GM18499 (cell line): ENCODE measurements around the gene LPP.

Experiments used
- ATAC-seq: cut with Tn5 transposase; IDR thresholded peaks from one replicate; pipeline ENCODE4 v1.9.1; 2021; ENCODE audit warnings: moderate number of reproducible peaks; ENCODE audit not compliant: insufficient read depth, unreplicated experiment

Gene LPP

DNA sequence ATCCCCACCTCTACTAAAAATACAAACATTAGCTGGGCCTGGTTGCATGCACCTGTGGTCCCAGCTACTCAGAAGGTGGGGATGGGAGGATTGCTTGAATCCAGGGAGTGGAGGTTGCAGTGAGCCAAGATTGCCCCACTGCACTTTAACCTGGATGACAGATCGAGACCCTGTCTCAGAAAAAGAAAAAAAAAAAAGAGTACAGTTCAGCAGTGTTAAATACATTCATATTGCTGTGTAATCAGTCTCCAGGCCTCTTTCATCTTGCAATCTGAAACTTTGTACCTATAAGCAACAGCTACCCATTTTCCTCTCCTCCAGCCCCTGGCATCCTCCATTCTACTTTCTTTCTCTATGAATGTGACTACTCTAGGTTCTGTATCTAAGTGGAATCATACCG is 61.2 kb downstream of the LPP start:
- no peak for ATAC-seq

DNA sequence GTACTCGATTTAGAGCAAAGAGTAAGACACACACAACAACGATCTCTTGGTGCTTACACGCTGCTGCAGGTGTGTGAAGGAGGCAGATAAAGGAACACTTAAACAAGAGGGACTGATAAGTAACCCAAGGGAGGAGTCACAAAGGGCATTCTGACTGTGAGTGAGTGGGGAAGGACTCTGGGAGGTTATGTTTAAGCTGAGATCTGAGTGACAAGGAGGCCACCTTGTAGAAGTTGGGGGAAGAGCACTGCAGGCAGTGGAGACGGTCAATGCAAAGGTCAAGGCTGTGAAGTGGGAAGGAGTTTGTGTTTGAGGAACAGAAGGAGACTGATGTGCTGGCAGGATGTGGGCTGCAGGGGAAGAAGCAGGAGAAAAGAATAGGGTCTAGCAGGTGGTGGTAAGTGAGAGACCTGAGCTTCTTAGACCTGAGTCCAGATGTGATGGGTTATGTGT is 63.1 kb downstream of the LPP start:
- no peak for ATAC-seq

DNA sequence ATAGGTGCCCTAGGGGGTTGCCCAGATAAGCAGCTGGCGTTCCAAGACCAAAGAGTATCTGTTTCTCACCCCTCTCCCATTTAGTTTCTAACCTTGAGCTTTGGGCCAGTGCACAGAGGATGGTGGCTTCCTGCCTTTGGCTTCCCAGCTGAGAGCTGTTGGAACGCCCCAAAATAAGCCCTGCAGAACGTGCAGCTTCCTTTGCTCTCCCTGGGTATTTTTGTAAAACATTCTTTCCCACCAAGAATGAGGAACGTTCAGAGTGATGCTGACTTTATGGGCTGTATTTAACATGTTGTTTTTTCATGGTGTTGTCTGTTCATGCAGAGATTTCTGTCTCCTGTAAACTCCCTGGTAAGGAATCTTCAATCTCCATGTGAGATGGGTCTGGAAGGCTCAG is 63.8 kb downstream of the LPP start:
- ATAC-seq, result no peak

DNA sequence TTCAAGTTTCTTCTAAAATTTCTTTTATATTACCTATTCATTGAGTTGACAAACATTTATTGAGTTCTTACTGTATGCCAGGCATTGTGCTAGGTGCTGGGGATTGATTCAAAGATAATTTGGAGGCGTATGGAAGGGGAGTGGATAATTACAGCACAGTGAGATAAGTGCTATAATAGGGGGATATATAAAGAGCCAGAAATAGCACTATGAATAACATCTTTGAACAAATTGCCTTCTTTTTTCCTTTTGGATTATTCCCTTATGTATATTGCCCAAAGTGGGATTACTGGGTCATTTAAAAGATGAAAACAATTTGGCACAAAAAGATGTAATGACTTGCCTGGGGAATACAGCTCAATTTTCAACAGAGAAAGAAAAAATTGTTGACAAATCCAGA is 64.6 kb downstream of the LPP start:
- ATAC-seq, result no peak

DNA sequence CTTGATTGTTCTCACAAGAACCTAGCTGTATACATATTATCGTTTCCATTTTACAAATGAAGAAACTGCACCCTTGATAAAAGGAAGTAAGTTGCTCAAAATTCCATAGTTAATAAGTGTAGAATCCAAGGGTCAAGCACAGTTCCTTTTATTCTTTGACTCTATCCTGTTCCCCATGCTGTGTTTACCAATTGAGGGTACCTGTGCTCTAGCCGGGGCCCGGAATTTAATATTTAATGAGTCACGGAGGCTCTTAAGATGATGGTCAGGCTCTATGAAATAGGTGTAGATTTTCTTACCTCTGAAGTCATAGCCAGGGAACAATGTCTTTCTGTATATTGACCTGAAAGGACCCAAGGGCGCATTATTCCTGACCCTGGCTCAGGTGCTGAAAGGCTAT is 65.2 kb downstream of the LPP start:
- no peak for ATAC-seq

DNA sequence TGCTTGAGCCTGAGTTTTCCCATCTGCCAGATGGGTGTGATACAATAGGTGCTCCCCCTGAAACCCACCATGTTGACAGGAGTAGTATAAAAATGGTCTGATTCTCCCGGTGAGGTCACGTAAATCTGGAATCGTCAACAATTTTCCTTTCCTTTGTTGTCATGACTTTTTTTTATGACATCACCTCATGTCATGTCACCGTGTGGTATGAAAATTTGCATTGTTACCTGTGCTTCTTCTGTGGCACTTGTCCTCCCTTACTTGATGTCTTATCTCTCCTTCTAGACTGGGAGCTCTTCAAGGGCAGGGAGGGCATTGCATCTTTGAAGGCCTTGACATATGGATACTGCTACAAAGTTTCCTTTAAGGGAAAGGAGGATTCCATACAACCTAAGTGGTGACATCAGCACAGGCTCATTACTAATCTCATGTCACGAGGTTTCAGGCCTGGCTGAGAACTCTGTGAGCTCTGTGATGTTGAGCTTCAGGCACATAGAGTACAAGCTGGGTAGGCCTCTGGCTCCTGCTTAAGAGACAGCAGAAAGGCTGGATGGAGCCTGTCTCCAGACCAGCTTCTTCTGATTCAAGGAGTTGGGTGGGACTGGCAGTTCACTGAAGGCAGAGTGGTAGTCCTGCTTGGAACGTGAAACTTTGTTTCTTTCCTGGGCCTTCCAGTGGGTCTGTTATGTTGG is 66.3 kb downstream of the LPP start:
- no peak for ATAC-seq

DNA sequence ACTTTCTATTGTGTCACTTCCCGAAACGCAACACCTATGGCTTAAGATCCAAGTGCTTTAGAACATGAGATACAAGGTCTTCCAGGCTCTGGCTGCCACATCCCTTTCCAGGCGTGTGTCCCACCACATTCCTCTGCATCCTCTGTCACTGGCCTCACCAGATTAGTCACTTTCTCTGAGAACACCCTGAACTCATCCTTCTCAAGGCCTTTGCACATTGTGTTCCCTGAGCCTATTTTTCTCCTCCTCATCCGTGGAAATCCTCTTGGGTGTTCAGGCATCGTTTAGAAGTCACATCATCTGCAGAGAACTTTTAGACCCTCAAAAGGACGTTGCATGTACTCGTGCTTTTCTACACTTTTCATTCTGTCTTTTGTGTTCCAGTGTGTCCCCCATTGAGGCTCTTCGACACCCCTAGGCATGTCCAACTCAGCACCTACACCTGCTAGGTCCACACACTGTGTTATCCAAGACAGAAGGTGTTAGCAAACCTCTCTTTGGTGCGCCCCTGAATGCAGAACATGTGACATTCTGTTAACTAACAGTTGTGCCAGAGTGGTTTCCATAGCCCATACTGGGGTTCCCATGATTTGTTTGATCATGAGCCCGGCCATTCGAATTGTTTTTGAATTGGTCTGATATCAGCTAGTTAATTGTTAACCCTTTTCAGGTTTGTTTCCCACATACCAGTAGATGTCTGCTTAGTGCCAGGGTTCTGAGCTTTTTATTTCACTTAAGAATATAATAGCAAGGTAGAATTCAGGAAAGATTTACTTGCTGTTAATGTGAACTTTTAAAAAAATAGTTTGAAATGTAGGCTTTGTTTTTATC is 67.2 kb downstream of the LPP start:
- ATAC-seq, result no peak

DNA sequence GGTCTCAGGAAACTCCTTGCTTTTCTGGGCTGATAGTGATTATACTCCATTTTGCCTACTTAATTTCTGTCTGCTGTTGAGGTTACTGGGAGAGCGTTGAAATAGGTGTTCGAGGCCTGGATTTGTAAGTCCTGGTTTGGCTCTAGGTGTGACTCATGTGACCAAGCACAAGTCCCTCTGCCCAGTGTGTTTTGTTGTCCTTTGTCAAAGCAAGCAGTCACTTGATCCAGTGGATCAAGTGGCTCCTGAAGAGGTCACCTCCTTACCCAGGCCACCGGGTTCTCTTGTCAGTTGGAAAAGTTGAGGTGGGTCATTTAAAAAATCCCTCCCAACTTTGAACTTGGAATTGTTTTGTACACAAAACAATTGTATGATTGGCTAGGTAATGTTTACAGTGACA is 70.0 kb downstream of the LPP start:
- no peak for ATAC-seq

DNA sequence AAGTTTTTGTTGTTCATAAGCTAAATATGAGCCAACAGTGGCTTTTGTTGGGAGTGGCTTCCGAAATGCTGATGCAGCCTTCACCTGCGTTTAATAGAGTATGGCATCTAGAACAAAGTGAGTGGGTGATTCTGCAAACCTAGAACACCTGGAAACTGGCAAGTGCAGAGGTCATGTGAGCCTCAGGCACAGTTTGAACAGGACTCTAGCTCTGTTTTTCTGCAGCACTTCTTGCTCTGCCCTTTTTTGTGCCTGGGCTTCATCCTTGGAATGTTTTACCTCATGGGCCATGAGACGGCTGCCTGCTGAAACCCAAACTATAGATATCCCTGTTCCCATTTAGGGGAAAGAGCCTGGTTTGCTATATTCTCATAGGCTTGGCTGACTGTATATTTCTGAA is 73.5 kb downstream of the LPP start:
- ATAC-seq, result no peak

DNA sequence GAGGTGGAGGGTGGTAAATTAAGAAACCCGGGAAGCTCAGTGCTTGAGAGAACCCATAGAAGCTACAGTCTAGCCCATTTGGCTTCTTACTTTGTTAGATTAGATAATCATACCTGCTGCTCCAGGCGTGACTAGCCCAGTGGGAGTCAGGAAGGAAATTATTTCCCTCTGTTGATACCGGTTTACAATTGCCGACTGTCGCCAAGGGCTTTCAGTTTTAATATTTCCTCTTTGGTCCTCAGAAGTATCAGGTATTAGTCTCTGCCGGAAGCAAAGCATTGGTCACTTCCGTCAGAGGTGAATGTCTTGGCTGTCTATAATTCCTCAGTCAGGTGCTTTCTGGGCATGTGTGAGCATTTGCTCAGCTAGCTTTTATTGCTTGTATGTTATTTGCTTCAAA is 75.2 kb downstream of the LPP start:
- ATAC-seq, result no peak

DNA sequence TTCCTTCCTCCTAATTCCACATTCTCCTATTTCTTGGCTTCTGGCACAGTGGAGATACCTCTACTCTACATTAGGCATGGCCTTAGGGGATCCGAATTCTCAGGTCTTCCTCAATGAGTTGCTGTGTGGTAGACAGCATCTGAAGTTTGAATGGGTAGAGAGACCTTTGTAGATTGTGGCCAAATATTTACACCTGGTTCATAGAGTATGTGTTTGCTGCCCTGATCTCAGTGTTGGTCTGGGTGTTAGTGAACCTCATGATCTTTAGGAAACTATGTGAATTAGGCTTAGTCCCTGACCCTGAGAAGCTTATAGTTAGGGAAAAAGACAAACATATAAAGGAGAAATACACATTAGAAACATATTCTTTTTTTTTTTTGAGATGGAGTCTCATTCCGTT is 75.8 kb downstream of the LPP start:
- no peak for ATAC-seq

DNA sequence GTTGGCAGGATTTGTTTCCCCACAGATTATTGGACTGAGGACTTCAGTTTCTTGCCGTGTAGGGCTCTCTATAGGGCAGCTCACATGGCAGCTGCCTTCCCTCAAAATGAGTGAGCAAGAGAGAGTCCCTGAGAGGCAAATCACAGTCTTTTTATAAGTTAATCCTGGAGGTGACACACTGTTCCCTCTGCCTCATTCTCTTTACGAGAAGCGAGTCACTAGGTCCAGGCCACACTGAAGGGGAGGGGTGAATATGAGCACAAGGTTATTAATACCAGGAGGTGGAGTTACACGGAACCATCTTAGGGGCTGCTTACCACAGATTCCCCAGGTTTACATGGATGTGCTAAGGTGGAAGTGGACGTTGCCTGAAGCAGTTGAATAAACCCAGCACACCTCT is 77.0 kb downstream of the LPP start:
- ATAC-seq, result no peak

DNA sequence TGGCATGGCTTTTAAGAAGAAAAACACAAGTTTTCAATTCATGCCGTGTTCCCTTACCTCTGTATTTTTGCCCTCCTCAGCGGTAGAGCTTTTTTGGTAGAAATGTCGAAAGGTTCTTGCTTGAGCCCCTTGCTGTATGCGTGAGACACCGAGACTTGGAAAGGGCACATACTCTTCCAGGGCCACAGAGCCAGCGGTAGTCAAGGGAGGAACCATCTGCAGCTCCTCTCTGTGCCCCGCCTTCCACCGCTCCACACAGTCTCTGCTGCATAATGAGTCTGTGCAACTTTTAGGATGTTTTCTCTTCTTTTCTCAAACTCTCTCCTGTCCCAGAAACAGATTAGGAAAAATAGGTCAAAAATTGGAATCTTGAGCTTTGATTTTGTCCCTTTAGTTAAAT is 77.5 kb downstream of the LPP start:
- ATAC-seq, result no peak

DNA sequence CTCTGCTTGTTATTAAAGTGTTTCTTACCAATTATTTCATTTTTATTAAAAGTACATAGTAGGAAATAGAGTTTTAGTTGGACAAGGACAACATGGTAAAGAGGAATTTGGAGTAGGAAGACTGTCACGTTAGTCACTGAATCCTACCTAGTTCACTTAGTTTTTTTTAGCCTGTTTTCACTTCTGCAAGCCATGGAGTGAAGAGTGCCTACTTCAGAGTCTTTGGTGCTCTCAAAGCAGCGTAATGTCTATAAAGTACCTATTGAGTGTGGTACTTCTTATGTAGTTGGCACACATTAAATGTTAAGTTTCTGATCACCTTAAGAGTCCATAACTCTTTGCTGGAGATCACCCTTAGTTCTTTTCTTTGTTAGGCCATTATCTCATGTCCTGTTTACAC is 78.7 kb downstream of the LPP start:
- ATAC-seq, result no peak

DNA sequence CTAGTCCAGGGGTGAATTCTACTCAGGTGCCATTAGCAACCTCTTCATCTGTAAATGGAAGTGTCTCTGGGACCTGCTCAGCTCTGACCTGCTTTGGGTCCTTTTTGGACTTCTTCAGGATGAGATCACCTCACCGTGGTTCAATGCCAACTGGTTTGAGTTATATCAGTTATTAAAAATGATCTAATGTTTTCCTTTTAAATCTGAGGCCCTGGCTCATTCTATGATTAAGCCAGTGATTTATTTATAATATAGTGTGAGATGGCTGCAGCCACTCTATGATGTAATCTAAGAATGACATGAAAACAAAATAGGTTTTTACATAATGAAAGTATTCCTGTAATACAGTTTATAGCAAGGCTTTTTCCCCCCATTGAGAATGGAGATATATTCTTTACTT is 79.4 kb downstream of the LPP start:
- ATAC-seq, result no peak

DNA sequence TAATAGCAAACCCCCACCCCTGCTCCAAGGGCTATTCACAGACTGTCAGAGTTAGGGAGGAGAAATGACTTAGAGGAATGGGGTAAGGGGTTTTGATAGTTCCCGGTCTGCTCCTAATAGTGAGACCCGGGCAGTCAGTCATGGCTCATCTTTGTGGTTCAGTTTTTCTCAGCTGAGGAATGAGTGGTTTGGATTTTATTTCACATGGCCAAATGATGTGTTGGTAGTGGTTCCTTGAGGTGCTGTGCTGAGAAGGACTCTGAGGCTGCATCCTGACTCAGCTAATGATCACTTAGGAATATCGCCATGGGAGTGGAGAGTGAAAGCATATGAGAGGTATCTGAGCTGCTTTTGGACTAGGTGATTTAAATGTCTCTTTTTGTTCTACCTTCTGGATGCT is 80.2 kb downstream of the LPP start:
- ATAC-seq, result no peak

DNA sequence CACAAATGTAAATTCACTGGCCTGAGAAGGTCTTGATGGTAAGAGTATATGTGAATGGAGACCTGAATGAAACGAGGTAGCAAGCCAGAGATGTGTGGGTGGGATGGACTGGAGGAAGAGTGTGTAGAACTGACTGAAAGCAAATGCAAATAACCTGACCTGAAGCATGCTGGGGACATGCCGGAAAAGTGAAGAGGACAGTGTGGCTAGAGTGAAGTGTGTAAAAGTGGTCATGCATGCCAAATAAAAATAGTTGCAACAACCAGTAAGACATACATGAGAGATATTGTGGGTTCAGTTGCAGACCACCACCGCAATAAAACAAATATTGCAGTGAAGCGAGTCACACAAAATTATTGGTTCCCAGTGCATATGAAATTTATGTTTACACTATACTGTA is 82.3 kb downstream of the LPP start:
- no peak for ATAC-seq

DNA sequence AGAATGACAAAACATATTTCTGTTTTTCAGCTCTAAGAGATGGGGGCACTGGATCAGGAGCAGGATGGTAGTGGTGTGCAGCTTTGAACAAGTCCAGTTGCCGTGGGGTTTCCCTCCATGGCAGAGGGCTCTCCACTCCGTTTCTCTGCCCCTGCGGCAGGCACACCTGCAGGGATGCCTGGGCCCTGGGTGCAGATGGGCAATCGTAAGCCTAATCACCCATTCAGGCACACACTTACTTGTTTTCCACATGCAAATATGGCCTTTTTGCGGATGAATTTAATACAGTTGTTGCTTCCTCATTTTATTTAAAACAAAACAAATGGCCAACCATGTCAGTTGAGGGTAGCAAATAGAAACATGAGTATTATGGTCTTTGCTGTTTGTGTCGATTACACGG is 85.1 kb downstream of the LPP start:
- ATAC-seq, result no peak

DNA sequence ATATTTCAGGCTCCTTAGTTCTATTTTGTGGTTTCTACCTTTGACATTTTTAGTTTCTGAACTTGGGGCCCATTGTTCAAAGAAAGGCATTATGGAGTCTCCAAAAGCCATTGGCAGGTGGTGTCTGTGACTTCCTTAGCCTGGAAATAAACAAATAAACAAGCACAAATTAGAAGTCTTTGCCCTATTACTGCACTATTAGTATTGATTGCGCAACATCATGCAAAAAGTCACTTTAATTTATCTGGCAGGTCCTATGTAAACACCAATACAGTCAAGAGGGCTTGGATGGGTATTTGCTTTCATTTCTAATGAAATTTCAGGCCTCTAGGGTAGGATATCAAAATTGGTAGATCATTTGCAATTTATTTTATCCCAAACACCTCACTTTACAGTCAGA is 85.6 kb downstream of the LPP start:
- no peak for ATAC-seq

DNA sequence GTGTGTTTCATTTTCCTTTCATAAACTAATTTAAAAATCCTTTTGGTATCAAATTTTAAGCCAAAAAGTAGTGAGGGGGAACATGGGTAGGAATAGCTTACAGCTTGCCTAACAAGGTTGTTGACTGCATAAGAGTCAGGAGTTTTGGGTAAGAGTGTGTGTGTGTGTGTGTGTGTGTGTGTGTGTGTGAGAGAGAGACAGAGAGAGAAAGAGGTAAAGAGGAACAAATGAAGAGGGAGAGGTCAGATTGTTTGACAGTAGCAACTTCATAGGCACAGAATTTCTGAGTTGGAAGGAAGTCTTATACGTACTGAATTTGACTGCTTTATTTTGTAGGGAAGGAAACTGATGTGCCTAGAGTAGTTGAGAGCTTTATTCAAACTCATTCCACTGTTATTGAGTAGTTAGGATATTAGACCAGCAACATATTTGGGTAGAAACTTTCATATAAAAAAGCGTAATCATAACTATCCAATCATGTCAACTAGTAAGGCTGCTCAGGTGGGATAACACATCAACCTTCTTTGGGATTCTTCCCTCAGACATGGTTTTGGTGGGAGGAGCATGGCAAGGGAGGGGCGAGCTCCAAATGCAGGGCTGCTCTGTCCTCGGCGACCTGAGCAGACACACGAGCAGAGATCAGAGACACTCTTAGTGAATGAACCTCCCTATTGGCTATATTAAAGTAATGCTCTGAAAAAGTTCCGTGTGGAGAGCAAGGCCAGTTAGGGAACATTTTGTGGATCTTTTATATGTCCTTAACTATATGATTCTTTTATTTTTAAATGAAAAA is 86.4 kb downstream of the LPP start:
- ATAC-seq, result no peak

DNA sequence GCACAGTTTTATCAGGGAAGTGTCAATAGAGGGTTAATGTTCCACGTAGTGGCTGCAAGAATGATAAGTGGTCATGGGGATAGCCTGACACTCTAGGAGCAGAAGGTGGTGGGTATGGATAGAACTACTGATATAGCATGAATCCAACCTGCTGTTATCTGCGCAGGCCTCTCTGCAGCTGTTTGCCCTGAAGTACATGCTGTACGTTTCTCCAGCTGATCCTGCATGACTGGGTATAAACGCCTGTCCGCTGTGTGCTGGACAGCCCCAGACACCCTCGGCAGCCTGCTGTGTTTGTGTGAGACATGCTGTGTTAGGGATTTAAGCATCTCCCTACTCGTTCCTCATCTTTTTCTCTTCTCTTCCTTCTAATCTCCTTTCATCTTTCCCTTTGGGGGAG is 87.1 kb downstream of the LPP start:
- ATAC-seq, result no peak
